SK-N-SH treated with all-trans-retinoic acid at 6 μM for 48 hours (cell line): ENCODE data around the gene OPHN1.

Experiments
- ATAC-seq: fragments of 200-7000 bp; cut with Tn5 transposase; 3 replicates; pipeline ENCODE4 v1.9.1; 2020; ENCODE audit warnings: mild to moderate bottlenecking, moderate library complexity
- ARNTL ChIP-seq: fragments of 450-650 bp; formaldehyde crosslinking; IDR thresholded peaks from 2 replicates; pipeline ENCODE4 v1.5.0; 2020; ENCODE audit warnings: low read depth, mild to moderate bottlenecking, moderate library complexity, borderline replicate concordance
- BACH2 ChIP-seq: fragments of 250-450 bp; sonication (Bioruptor Pico); IDR thresholded peaks from 2 replicates; pipeline ENCODE4 v1.9.0; 2021; ENCODE audit warnings: mild to moderate bottlenecking, borderline replicate concordance
- CREB5 ChIP-seq: fragments of 250-450 bp; sonication (Bioruptor Pico); IDR thresholded peaks from 2 replicates; pipeline ENCODE4 v1.5.1; 2020; ENCODE audit warnings: low read depth, mild to moderate bottlenecking, moderate library complexity
- CSDC2 ChIP-seq: fragments of 250-450 bp; sonication (Bioruptor Pico); IDR thresholded peaks from 2 replicates; pipeline ENCODE4 v1.5.0; 2020; ENCODE audit warnings: mild to moderate bottlenecking, moderate library complexity
- CSRNP3 ChIP-seq: fragments of 250-450 bp; sonication (Bioruptor Pico); IDR thresholded peaks from 2 replicates; pipeline ENCODE4 v1.5.1; 2021; ENCODE audit warnings: mild to moderate bottlenecking, moderate library complexity
- ESRRG ChIP-seq: fragments of 250-450 bp; sonication (Bioruptor Pico); IDR thresholded peaks from 2 replicates; pipeline ENCODE4 v1.6.1; 2021; ENCODE audit warnings: mild to moderate bottlenecking
- GLIS3 ChIP-seq: fragments of 250-450 bp; sonication (Bioruptor Pico); IDR thresholded peaks from 2 replicates; pipeline ENCODE4 v1.5.0; 2020; ENCODE audit warnings: mild to moderate bottlenecking, moderate library complexity
- OSR1 ChIP-seq: fragments of 250-450 bp; sonication (Bioruptor Pico); IDR thresholded peaks from 2 replicates; pipeline ENCODE4 v1.8.0; 2022; ENCODE audit warnings: moderate library complexity, mild to moderate bottlenecking, inconsistent platforms
- PATZ1 ChIP-seq: fragments of 250-450 bp; sonication (Bioruptor Pico); IDR thresholded peaks from 2 replicates; pipeline ENCODE4 v1.8.0; 2020; ENCODE audit warnings: mild to moderate bottlenecking, moderate library complexity, borderline replicate concordance
- POU6F1 ChIP-seq: fragments of 250-450 bp; sonication (Bioruptor Pico); IDR thresholded peaks from 2 replicates; pipeline ENCODE4 v1.8.0; 2021; ENCODE audit warnings: low read depth, mild to moderate bottlenecking, moderate library complexity, borderline replicate concordance
- PPARA ChIP-seq: fragments of 250-450 bp; sonication (Bioruptor Pico); IDR thresholded peaks from 2 replicates; pipeline ENCODE4 v1.5.0; 2020; ENCODE audit warnings: mild to moderate bottlenecking, borderline replicate concordance
- RARB ChIP-seq: fragments of 250-450 bp; sonication (Bioruptor Pico); IDR thresholded peaks from 2 replicates; pipeline ENCODE4 v1.8.0; 2021; ENCODE audit warnings: mild to moderate bottlenecking, moderate library complexity
- SNAI2 ChIP-seq: fragments of 250-450 bp; sonication (Bioruptor Pico); IDR thresholded peaks from 2 replicates; pipeline ENCODE4 v1.5.0; 2020; ENCODE audit warnings: mild to moderate bottlenecking, moderate library complexity
- TCF4 ChIP-seq: fragments of 250-450 bp; sonication (Bioruptor Pico); IDR thresholded peaks from 2 replicates; pipeline ENCODE4 v1.8.0; 2021; ENCODE audit warnings: mild to moderate bottlenecking, moderate library complexity, borderline replicate concordance
- TOX ChIP-seq: fragments of 250-450 bp; sonication (Bioruptor Pico); IDR thresholded peaks from 2 replicates; pipeline ENCODE4 v1.8.0; 2021; ENCODE audit warnings: mild to moderate bottlenecking, moderate library complexity, borderline replicate concordance
- TSHZ2 ChIP-seq: fragments of 250-450 bp; sonication (Bioruptor Pico); IDR thresholded peaks from 2 replicates; pipeline ENCODE4 v1.5.0; 2020; ENCODE audit warnings: mild to moderate bottlenecking, moderate library complexity
- ZC3H10 ChIP-seq: fragments of 250-450 bp; sonication (Bioruptor Pico); IDR thresholded peaks from 2 replicates; pipeline ENCODE4 v1.5.1; 2021; ENCODE audit warnings: mild to moderate bottlenecking, moderate library complexity
- ZFP3 ChIP-seq: fragments of 250-450 bp; sonication (Bioruptor Pico); IDR thresholded peaks from 2 replicates; pipeline ENCODE4 v1.5.0; 2020; ENCODE audit warnings: mild to moderate bottlenecking, moderate library complexity
- ZNF565 ChIP-seq: fragments of 450-650 bp; formaldehyde crosslinking; conservative IDR thresholded peaks from 2 replicates; pipeline ENCODE4 v1.5.0; 2020; ENCODE audit warnings: low read depth, mild to moderate bottlenecking, moderate library complexity
- ZNF70 ChIP-seq: fragments of 450-650 bp; formaldehyde crosslinking; IDR thresholded peaks from 2 replicates; pipeline ENCODE4 v1.5.0; 2020; ENCODE audit warnings: mild to moderate bottlenecking, moderate library complexity
- ZNF8 ChIP-seq: fragments of 450-650 bp; formaldehyde crosslinking; IDR thresholded peaks from 2 replicates; pipeline ENCODE4 v1.5.0; 2020; ENCODE audit warnings: mild to moderate bottlenecking, moderate library complexity

The OPHN1 gene

GRCh38 chrX:68203646-68204045 lies 229.6 kb downstream of the OPHN1 start:
- TF ChIP-seq ESRRG (CRISPR knock-in tag), result no peak
- no peak for TF ChIP-seq CREB5 (CRISPR knock-in tag)
- ATAC-seq, result no peak

- no peak for TF ChIP-seq ZFP3 (CRISPR knock-in tag)
- TF ChIP-seq OSR1 (CRISPR knock-in tag), result no peak
- no peak for TF ChIP-seq TOX (CRISPR knock-in tag)
- no peak for TF ChIP-seq BACH2 (CRISPR knock-in tag)
- TF ChIP-seq ZC3H10 (CRISPR knock-in tag), result no peak
- TF ChIP-seq ZNF565 (CRISPR knock-in tag), result no peak
- no peak for TF ChIP-seq GLIS3
- TF ChIP-seq ZNF70, result no peak
- TF ChIP-seq ESRRG (CRISPR knock-in tag), result no peak
- TF ChIP-seq CSRNP3, result no peak
- ATAC-seq, result no peak
These were observed 230.1 kb downstream of the OPHN1 start for GRCh38 chrX:68203211-68203610.

- no peak for TF ChIP-seq RARB (CRISPR knock-in tag)
- no peak for ATAC-seq
These were observed 234.0 kb downstream of the OPHN1 start for GRCh38 chrX:68199062-68199848.

- TF ChIP-seq OSR1 (CRISPR knock-in tag) (no peak), BACH2 (CRISPR knock-in tag) (no peak), ZNF565 (CRISPR knock-in tag) (no peak), TCF4 (CRISPR knock-in tag) (no peak), CSRNP3 (no peak), ARNTL (no peak), PATZ1 (CRISPR knock-in tag) (no peak), CSDC2 (no peak), ZNF8 (CRISPR knock-in tag) (no peak), PPARA (CRISPR knock-in tag) (no peak), TSHZ2 (no peak), POU6F1 (CRISPR knock-in tag) (no peak), ZNF70 (no peak), ZC3H10 (CRISPR knock-in tag) (no peak), ZFP3 (CRISPR knock-in tag) (no peak), SNAI2 (CRISPR knock-in tag) (no peak), RARB (CRISPR knock-in tag) (no peak), GLIS3 (no peak)
- peak; percentile 91 for ATAC-seq
These were observed 236.1 kb downstream of the OPHN1 start for GRCh38 chrX:68196939-68197791.
